HUDEP-2 (cell line): ENCODE measurements around the gene SSTR1.
"Not testable (repeated sequence)": the region's sequence is repeated elsewhere in the genome, so short reads cannot be mapped to it uniquely, and the experiment has no call there.

ENCODE experiments used
- DNase-seq, 76 experiments: peaks; one replicate each; lab custom pipeline; 2025; ENCODE audit not compliant: unreplicated experiment in 76 of 76; lab: John Stamatoyannopoulos, UW

The SSTR1 gene

GRCh38 chr14:38207736-38208617, at the start of gene SSTR1:
SSTR1 (plus strand) TSS chr14:38207904; CDS start chr14:38209390, 1,486 bp downstream.
- DNase-seq, result no peak

- DNase-seq, result no peak
These were observed 49.2 kb upstream of the SSTR1 start for GRCh38 chr14:38158468-38158867.

- no peak for DNase-seq
These were observed 39.3 kb upstream of the SSTR1 start for GRCh38 chr14:38168416-38168815.

- no peak for DNase-seq
These were observed 36.5 kb upstream of the SSTR1 start for GRCh38 chr14:38171197-38171596.

GRCh38 chr14:38174711-38175110, 33.0 kb upstream of the SSTR1 start:
- no peak for DNase-seq

GRCh38 chr14:38175658-38176057, 32.0 kb upstream of the SSTR1 start:
- no peak for DNase-seq

- no peak for DNase-seq
These were observed 31.3 kb upstream of the SSTR1 start for GRCh38 chr14:38176379-38176778.

GRCh38 chr14:38184132-38184531, 23.6 kb upstream of the SSTR1 start:
- no peak for DNase-seq

- DNase-seq, result no peak
These were observed 22.0 kb upstream of the SSTR1 start for GRCh38 chr14:38185671-38186070.

- no peak for DNase-seq
These were observed 21.5 kb upstream of the SSTR1 start for GRCh38 chr14:38186216-38186615.

- no peak for DNase-seq
These were observed 20.2 kb upstream of the SSTR1 start for GRCh38 chr14:38187528-38187927.

- DNase-seq, result no peak
These were observed 17.6 kb upstream of the SSTR1 start for GRCh38 chr14:38189930-38190726.

- not testable (repeated sequence) for DNase-seq
These were observed 16.9 kb upstream of the SSTR1 start for GRCh38 chr14:38190846-38191245.

- not testable (repeated sequence) for DNase-seq
These were observed 16.2 kb upstream of the SSTR1 start for GRCh38 chr14:38191491-38191890.

- no peak for DNase-seq
These were observed 10.5 kb upstream of the SSTR1 start for GRCh38 chr14:38197001-38197783.

GRCh38 chr14:38197784-38198335, 9.8 kb upstream of the SSTR1 start:
- no peak for DNase-seq

GRCh38 chr14:38198425-38198824, 9.3 kb upstream of the SSTR1 start:
- DNase-seq, result no peak

GRCh38 chr14:38199076-38199475, 8.6 kb upstream of the SSTR1 start:
- DNase-seq, result no peak

GRCh38 chr14:38199739-38200138, 8.0 kb upstream of the SSTR1 start:
- no peak for DNase-seq

GRCh38 chr14:38201137-38201828, 6.4 kb upstream of the SSTR1 start:
- no peak for DNase-seq
